COLO829 (cell line): Measurements from ENCODE around the gene C1orf35.

Experiments
- DNase-seq: peaks from one replicate; pipeline ENCODE4 v3.0.0; 2012; ENCODE audit warnings: low spot score

The C1orf35 gene

DNA sequence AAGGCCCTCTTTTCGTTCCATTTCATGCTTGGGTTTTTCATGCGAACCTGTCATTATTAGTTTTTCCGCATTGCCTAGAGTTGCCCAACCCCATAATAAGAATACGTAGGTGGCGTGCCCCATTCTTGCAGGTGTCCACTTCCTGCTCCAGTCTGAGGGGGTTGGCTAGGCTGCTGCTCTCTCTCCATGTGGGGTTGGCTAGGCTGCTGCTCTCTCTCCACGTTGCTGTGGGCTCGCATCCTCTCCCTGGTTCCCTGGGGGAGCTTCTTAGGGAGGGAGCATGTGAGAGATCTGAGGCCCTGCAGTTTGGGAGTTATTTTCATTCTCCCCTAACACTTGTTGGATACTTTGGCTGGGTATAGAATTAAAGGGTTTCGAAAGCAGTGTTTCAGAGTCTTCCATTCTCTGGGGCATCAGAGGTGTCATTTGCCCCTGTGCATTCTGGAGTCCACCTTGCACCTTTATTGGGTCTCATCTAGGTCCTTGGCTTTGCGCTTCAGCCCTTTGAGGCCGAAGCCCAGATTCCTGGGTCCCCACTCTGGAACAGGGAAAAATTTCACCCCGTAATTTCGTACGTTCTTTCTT, 8.6 kb downstream of the C1orf35 start:
- DNase-seq: no peak

DNA sequence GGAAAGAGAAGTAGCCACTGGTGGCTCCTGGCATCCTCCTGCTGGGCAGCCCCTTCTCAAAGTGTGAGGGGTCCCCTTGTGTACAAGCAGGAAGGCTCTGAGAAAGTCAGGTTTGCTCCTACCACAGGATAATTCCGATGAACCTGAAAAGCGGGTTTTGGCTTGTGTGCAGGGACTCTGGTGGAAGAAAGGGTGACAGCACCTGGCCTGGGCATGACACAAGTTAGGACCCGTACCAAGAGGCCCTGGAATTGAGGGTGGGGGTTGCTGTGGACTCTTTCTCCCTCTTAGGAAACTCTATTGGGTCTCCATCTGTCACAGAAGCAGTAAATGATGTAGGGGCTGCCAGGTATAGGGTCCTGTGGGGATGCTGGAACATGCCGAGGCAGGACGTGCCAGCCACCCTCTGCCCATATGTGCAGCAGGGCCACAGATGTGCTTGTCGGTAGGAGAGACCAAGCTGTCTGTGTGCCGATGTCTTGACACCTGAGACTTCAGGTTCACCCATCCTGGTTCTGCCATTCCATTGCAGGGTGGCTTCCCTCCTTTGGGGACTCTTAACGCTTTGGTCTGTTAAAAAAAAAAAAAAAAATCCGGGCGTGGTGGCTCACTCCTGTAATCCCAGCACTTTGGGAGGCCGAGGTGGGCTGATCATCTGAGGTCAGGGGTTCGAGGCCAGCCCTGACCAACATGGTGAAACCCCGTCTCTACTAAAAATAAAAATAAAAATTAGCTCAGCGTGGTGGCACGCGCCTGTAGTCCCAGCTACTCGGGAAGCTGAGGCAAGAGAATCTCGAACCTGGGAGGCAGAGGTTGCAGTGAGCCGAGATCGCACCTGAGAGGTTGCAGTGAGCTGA, 9.8 kb downstream of the C1orf35 start:
- DNase-seq: no peak

GRCh38 chr1:228092342-228093049, 10.6 kb downstream of the C1orf35 start:
- DNase-seq: no peak

GRCh38 chr1:228091084-228091483, 12.0 kb downstream of the C1orf35 start:
- no peak for DNase-seq

DNA sequence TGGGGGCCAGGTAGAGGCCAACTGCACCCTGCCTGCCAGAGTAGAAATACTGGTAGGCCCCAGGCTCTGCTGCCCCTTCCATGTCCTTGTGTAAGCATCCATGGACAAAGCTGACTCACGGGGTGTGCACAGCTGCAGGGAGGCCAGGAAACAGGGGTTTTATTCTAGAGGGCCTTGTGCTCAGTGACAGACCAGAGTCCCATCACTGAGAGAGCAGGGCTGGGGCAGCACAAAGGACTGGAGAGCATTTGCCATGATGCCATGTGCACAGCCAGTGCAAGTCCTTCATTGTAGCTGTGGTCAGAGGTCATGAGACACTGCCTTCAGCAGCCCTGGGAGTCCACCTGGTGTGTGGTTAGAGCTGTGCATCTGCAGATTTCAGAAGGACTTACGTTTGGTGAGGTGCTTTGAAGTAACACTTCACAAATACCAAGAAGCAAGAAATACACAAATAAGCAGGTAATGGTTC, 12.5 kb downstream of the C1orf35 start:
- no peak for DNase-seq

DNA sequence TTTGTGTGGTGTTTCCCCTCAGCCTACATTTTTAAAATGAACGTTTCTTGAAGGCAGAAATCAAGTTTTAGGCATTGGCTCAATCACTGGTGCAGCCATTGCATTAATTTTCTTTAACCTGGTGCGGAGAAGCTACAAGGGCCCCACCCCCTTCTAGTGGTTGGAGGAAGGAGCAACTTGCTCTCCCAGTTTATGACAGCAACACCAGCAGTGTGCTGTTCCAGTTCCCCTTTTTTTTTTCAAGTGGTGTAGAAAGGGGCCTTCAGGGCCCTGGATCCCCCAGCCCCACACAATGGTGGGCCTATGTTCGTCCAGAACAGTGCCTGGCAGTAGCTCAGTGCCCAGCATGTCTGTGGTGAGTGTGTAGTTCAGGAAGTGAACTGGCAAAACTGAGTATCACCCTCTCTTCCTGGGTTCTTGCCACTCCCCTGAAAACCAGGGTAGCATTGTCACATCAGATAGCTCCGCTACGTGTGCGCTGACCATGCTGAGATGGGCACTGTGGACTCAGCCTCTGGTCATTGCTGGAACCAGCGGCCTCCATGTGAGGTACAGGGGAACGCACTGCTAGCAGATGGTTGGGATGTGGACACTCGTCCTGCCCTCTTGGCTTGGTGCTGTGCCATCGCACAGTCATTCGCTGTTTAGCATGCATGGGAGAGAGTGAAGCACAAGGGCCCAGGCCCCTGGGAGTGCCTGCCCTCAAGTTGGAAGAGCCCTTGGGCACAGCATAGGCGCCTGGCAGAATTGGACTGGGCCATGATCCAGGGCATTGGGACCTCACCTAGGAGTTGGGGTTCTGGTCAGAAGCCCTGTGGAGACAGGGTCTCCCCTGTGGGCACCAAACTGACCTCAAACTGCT, 13.4 kb downstream of the C1orf35 start:
- no peak for DNase-seq

GRCh38 chr1:228088586-228089498, 14.3 kb downstream of the C1orf35 start:
- DNase-seq: no peak

GRCh38 chr1:228087771-228088251, 15.3 kb downstream of the C1orf35 start:
- peak; percentile 82 for DNase-seq

DNA sequence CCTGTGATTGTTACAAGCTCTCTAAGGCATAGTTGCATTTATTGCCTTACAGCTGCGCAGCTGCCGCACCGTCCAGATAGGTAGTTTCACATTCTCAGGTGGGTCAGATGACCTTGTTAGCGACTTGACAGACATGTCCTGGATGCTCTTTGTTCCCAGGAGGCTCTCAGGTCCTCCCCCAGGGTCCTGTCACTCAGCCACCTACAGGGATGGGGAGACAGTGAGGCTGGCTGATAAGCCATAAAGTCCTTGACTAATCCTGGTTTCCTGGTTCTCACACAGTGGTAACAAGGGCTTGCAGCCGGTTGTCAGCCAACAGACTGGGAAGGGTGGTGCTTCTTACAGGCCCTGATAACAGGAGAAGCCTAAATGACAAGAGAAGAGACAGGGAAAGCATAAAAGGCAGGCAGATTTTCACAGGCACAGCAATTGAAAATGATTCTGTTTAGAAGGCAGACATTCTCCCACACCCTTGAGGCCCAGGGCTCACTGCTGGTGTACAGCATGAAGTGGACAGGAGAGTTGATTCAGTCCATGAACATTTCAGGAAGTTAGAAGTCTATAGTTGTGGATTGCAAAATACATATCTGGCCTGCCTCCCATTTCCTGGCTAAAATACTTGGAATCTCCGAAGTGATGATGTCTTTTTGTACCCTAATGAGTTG, 17.7 kb downstream of the C1orf35 start:
- no peak for DNase-seq

DNA sequence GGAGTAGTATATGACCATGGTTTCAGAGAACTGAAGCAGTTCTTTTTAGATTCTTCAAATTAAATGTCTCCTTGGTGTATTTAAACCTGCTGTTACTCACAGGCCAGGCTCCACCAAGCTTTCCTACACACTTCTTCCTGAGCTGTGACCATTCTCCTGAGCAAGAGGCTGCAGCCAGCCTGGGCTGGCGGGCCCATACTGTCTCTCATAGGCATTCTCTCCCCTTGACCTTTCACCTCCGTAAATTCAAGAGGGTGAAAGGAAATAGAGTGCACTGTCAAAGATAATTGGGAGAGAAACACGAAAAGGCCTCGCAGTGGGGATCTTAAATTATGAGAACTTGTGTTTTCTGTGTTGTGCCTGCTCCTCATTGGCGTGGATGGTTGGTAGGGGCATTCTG, 18.3 kb downstream of the C1orf35 start:
- DNase-seq: no peak

DNA sequence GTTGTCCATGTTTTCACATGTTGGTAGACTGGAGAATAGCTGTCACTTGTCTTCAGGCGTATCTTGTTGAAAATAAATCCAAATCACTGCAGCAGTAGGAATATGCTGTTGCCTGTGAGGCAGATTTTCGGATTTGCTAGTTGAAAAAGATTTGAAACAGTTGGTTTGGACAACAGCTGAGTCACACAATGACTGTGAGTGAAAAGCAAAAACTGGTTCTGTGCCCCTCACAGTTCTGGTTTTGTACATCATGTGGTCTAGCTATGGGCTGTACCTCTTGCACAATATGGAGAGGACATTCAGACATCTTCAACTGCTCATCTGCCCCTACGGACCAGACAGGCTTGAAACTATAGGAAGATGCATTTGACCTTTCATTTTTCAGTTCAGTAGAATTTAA, 18.8 kb downstream of the C1orf35 start:
- no peak for DNase-seq

DNA sequence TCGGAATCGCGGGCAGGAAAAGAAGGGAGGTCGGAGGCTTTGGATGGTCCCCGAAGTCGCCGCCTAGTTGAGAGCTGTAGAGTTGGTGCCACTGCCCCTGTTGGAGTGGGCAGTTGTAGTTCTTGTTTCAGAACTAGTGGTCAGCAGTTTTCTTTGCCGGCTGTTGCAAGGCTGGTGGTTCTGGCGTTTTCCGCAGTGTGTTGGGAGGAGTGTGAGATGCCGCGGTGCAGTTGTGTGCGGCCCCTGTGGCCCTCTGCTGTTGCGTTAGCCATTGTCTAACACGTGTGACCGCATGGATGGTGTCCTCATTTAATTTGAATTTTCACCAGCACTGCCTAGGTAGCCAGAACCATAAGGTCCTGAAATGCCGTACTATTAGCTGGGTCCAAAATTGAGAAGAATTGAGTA, 19.2 kb downstream of the C1orf35 start:
- DNase-seq: no peak

DNA sequence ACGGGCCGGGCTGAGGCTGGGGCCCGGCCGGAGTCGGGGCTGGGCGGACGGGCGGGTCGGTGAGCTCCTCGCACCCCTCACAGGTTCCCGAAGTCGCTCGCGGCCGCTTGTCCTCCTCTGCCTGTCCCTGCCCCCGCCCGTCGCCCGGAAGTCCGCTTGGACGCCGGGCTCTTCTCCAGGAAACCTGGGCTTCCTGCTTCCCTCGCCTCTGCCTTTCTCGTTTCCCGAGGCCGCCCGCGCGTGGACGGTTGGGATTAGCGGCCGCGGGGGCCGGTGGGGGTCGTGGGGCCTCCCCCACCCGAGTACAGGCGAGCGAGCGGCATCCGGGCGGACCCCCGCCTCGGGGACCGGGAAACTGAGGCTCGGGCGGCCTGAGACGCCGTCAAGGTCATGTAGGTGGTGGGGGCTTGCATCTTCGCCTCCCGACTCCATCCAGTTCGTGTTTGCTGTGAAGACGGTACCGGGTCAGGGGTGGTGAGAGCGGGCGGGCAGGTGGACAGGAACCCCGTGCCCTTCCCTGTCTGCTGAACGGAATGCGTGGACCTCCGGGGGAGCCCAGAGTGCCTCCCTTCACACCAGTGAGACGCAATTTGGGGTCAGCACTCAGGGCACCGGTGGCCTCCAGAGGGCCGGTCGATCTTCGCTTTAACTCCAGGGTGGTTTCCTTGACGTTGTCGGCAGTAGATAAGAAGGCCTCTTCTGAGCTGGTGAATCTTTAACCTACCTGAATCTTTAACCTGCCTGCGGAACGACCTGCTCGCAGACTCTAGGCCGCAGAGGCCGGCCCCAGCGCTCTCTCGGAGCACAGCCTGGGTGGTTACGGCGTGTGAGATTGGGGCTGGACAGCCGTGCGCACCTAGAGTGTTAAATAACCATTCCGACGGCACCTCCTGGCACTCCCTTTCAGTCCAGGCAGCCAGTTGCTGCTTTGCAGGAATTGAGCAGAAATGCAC, 19.9 kb downstream of the C1orf35 start:
- DNase-seq: no peak

- DNase-seq: peak; percentile 99
These were observed 20.8 kb downstream of the C1orf35 start, which contains the start of gene ARF1 for GRCh38 chr1:228082214-228082917. Gene ARF1, plus strand, starts transcription at chr1:228082708. Its CDS starts 14,407 bp downstream, at chr1:228097115.

DNA sequence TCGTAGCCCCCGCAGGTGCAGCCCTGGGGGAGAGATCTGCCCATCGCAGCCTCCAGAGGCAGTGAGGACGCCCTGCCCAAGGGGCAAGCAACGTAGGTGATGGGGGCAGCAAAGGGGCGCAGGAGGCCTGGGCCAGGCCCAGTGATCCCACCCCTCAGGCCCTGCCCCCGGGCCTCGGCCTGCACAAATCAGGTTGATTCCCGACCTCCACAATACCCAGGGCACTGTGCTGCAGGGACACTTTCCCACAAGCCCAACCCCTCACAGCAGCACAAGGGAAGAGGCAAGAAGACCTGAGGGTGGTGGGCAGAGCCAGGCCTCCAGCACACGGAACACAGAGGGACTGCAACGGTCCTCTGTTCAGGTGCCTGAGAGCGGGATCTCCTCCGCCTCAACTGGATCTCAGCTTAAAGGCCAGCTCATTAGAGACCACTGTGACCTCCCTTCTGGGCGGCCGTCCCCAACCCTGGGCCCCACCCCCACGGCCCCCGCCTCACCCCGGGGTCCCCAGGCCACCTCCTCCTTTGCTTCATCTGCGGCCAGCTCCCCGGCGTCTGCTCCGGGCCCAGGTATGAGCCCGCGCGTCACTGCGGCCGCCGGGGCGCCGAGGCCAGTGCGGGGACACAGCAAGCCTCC, 21.4 kb downstream of the C1orf35 start:
- DNase-seq: no peak

GRCh38 chr1:228081144-228081543, 22.0 kb downstream of the C1orf35 start:
- DNase-seq: no peak

GRCh38 chr1:228079601-228080263, 23.4 kb downstream of the C1orf35 start:
- no peak for DNase-seq
